Measurements from ENCODE around the gene VOPP1. TPM values are rescaled to one million over a fixed set of nuclear protein-coding genes. Genes with fewer than 3 reads are reported as not detected.

VOPP1 gene
- total and polyA plus RNA-seq, 2 donors (not counting 3 experiments of a cell fraction or from before 2014, with no cell fraction given) = 85.6 to 154 TPM

GRCh38 chr7:55526770-55527169 lies 45.5 kb downstream of the VOPP1 start:
- ChIA-PET CTCF (no interaction called here), POLR2A (no interaction called here)
- no peaks in the 10 kb centered on the region for H3K9me1 ChIP-seq (replicated peaks; ENCODE audit: control insufficient read depth, extremely low read depth, insufficient read depth, low read length)
- H3K27ac ChIP-seq (ENCODE audit: insufficient read depth, low read depth, low read length) = no peak overlapping the region
- dilution Hi-C loops (cut with MboI; ENCODE audit: extremely low pct_ligation_motif_present, low sequenced_read_pairs) = no loop called here
- FAIRE-seq (no peak), DNase-seq (ENCODE audit: low read depth, low spot score) (no peak)
- H4K20me1 ChIP-seq (replicated peaks; ENCODE audit: control insufficient read depth, extremely low read depth, insufficient read depth, low read length) = no peaks in the 10 kb centered on the region
- intact Hi-C loops (cut with micrococcal nuclease) = no loop called here
- H3K4me1 ChIP-seq (ENCODE audit: control insufficient read depth, extremely low read depth, insufficient read depth, low read length) = no peaks in the 10 kb centered on the region
- TF ChIP-seq CTCF (IDR thresholded peaks at IDR 0.05; ENCODE audit: extremely low read depth in 1 of 2, insufficient read depth in 1 of 2, low read depth in 1 of 2, low read length in 2 of 2) (no peak), MYC (IDR thresholded peaks at IDR 0.05; ENCODE audit: low read depth, low read length) (no peak), GATA2 (IDR thresholded peaks at IDR 0.05; ENCODE audit: insufficient read depth, insufficient read length, low read depth, low read length) (no peak), FOS (IDR thresholded peaks at IDR 0.05; ENCODE audit: borderline replicate concordance, insufficient read depth, low read length) (no peak), POLR2AphosphoS5 (IDR thresholded peaks at IDR 0.05; ENCODE audit: insufficient read depth, low read depth, low read length) (no peak), JUN (IDR thresholded peaks at IDR 0.05; ENCODE audit: borderline replicate concordance, insufficient read depth, insufficient read length, low read depth) (no peak), POLR2A (IDR thresholded peaks at IDR 0.05; ENCODE audit: low read depth, low read length) (no peak), EZH2 (IDR thresholded peaks at IDR 0.05; ENCODE audit: borderline replicate concordance, low read depth, low read length, severe bottlenecking) (no peak), MAX (IDR thresholded peaks at IDR 0.05; ENCODE audit: insufficient read depth, insufficient read length) (no peak)
- H3K36me3 ChIP-seq (ENCODE audit: control insufficient read depth in 2 of 2, extremely low read depth in 1 of 2, insufficient read depth in 2 of 2, low read length in 2 of 2) = no peaks in the 10 kb centered on the region
- BruUV-seq (replicated peaks) = no TSS peak
- H3K79me2 ChIP-seq (ENCODE audit: control insufficient read depth, insufficient read depth, low read length) = peaks cover 89% of the 10 kb centered on the region
- no peaks in the 10 kb centered on the region for H3K27me3 ChIP-seq (ENCODE audit: control insufficient read depth in 2 of 2, insufficient read depth in 2 of 2, low read length in 2 of 2)
- H3K4me3 ChIP-seq (replicated peaks in 1 of 3; ENCODE audit: insufficient read depth in 1 of 3, low read depth in 1 of 3, low read length in 3 of 3) = no peak overlapping the region
- H3K4me2 ChIP-seq (ENCODE audit: insufficient read depth, low read length) = no peak overlapping the region
- no peaks in the 10 kb centered on the region for H3K9me3 ChIP-seq (replicated peaks; ENCODE audit: control insufficient read depth, insufficient read depth, low read length)
- no peak overlapping the region for H2AFZ ChIP-seq (ENCODE audit: low read depth, low read length)
- H3K9ac ChIP-seq (replicated peaks; ENCODE audit: extremely low read depth, insufficient read depth, low read length) = no peak overlapping the region
